K562 (cell line): ENCODE measurements around the gene ENDOU. TPM values are rescaled to one million over a fixed set of nuclear protein-coding genes. Genes with fewer than 3 reads are reported as not detected.

Experiments
- ATAC-seq: fragments of 200-7000 bp; cut with Tn5 transposase; 3 replicates; pipeline ENCODE4 v1.9.1; 2020; ENCODE audit warnings: moderate library complexity
- BruUV-seq: library from RNA; stranded (reverse); fragments of 400-500 nt; replicated peaks from 2 replicates; lab custom pipeline; 2021; lab: Mats Ljungman, UMichigan
- CTCF ChIA-PET: fragments of 300-600 bp; formaldehyde crosslinking; extraction: SDS; loops from one replicate; lab custom pipeline; 2021; ENCODE audit warnings: low intra/inter-chr PET ratio; lab: Yijun Ruan, JAX
- POLR2A ChIA-PET: fragments of 300-600, 350-650 bp; sonication (Branson Sonifier 250); formaldehyde crosslinking; extraction: SDS; loops from one replicate; lab custom pipeline; 2021; ENCODE audit warnings: antibody characterized with exemption, inconsistent platforms; lab: Yijun Ruan, JAX
- DNase-seq, 4 experiments: peaks; one replicate each; pipeline versions ENCODE4 v3.0.0 to v3.0.0-alpha.2; 2011 to 2018; ENCODE audit warnings: low spot score in 3 of 4, mixed read lengths in 3 of 4; ENCODE audit errors: extremely low read depth in 1 of 4
- FAIRE-seq: peaks from 2 replicates; lab custom pipeline; 2011; peaks lifted over from hg19 to GRCh38; lab: Jason Lieb, UNC
- H2AFZ ChIP-seq: 2 replicates; pipeline ENCODE4 v1.6.0; 2011; ENCODE audit warnings: low read depth, low read length, control low read depth, inconsistent platforms
- H3K27ac ChIP-seq: fragments of 200-600 bp; 3 replicates; pipeline ENCODE4 v1.8.0; 2011; ENCODE audit warnings: low read depth, mild to moderate bottlenecking, control low read depth, inconsistent platforms, low read length, moderate library complexity, mixed read lengths; ENCODE audit errors: extremely low read depth
- H3K27me3 ChIP-seq, 2 experiments: fragments of 300-600 bp in 1 of 2; 2 replicates in 1 of 2; 3 replicates in 1 of 2; pipeline versions ENCODE4 v1.6.0 to v1.8.0; 2011; ENCODE audit warnings: inconsistent platforms in 2 of 2, low read length in 2 of 2, mild to moderate bottlenecking in 1 of 2, mixed read lengths in 1 of 2, moderate library complexity in 1 of 2; ENCODE audit not compliant: control insufficient read depth in 2 of 2, insufficient read depth in 2 of 2
- H3K36me3 ChIP-seq: fragments of 300-600 bp; 3 replicates; pipeline ENCODE4 v1.8.0; 2011; ENCODE audit warnings: mild to moderate bottlenecking, low read length, inconsistent platforms; ENCODE audit not compliant: control insufficient read depth, insufficient read depth
- H3K4me1 ChIP-seq, 2 experiments: fragments of 200-600 bp in 1 of 2; replicated peaks in 1 of 2; 2 replicates in 1 of 2; 3 replicates in 1 of 2; pipeline versions ENCODE4 v1.5.1 to v1.8.0; 2011; ENCODE audit warnings: inconsistent platforms in 2 of 2, low read length in 2 of 2, mild to moderate bottlenecking in 1 of 2, mixed read lengths in 1 of 2, moderate library complexity in 1 of 2; ENCODE audit not compliant: control insufficient read depth in 2 of 2, insufficient read depth in 2 of 2
- H3K4me2 ChIP-seq: 2 replicates; pipeline ENCODE4 v1.6.1; 2011; ENCODE audit warnings: low read length, control low read depth, inconsistent platforms, mixed read lengths; ENCODE audit not compliant: insufficient read depth
- H3K4me3 ChIP-seq: fragments of 200-600 bp; sonication (generic), shearing (Covaris generic); 2 replicates; pipeline ENCODE4 v1.5.1; 2016; ENCODE audit warnings: control low read depth, inconsistent platforms
- H3K79me2 ChIP-seq: fragments of 200-600 bp; 3 replicates; pipeline ENCODE4 v1.8.0; 2011; ENCODE audit warnings: low read length, inconsistent platforms; ENCODE audit not compliant: control insufficient read depth, insufficient read depth
- H3K9ac ChIP-seq, 2 experiments: 2 replicates each; pipeline versions ENCODE4 v1.6.0 to v1.6.1; 2011; ENCODE audit warnings: low read depth in 2 of 2, low read length in 2 of 2, control low read depth in 1 of 2, inconsistent platforms in 1 of 2, mild to moderate bottlenecking in 1 of 2, mixed read lengths in 1 of 2; ENCODE audit not compliant: insufficient read depth in 1 of 2
- H3K9me1 ChIP-seq: one replicate; pipeline ENCODE4 v1.6.0; 2011; ENCODE audit warnings: inconsistent platforms, mild to moderate bottlenecking, low read length, moderate library complexity; ENCODE audit not compliant: control insufficient read depth, insufficient read depth
- H3K9me3 ChIP-seq: replicated peaks from 2 replicates; pipeline ENCODE4 v1.5.1; 2011; ENCODE audit warnings: low read depth, low read length, inconsistent platforms; ENCODE audit not compliant: control insufficient read depth, insufficient read depth
- H4K20me1 ChIP-seq: replicated peaks from 2 replicates; pipeline ENCODE4 v1.6.1; 2011; ENCODE audit warnings: low read length, inconsistent platforms, mixed read lengths; ENCODE audit not compliant: control insufficient read depth, insufficient read depth
- ZNF717 ChIP-seq: fragments of 250-450 bp; sonication (Bioruptor Pico); IDR thresholded peaks from 2 replicates; pipeline ENCODE4 v1.5.0; 2021
- WGBS: fragments of 100-300 bp; shearing (Covaris generic); methylation state at CpG from one replicate; pipeline ENCODE4 v1.1.6; 2016; ENCODE audit warnings: low coverage, mixed read lengths; ENCODE audit not compliant: insufficient coverage; ENCODE audit errors: missing lambda C conversion rate; 5-methylcytosine and 5-hydroxymethylcytosine counted together
- in situ Hi-C: fragments of 300-500 bp; cut with MboI; formaldehyde crosslinking; loops from 4 replicates; pipeline ENCODE4 v1.15.0; 2018; ENCODE audit warnings: inconsistent platforms, mixed read lengths
- intact Hi-C: fragments of 100-400 bp; cut with micrococcal nuclease; formaldehyde crosslinking; loops from 2 replicates; pipeline ENCODE4 v1.14.2; 2022
- polyA plus RNA-seq, 8 experiments: library from polyadenylated mRNA; depleted of rRNA in 4 of 8; stranded (reverse) in 5 of 8; unstranded in 3 of 8; fragments of >200 nt; fragmentation: Nextera tagmentation in 2 of 8; fragmentation: Illumina TruSeq in 1 of 8; extraction: Ambion mirVana in 2 of 8; extraction: Trizol in 1 of 8; gene quantifications; 2 replicates each; pipeline versions ENCODE4 v1.2.1 to v1.2.3, GENCODE V29; 2011 to 2014; ENCODE audit warnings: inconsistent platforms in 1 of 8, missing spikeins in 1 of 8
- total RNA-seq, 7 experiments: library from RNA; depleted of rRNA in 6 of 7; stranded (reverse); fragments of >200 nt in 6 of 7; fragmentation: Illumina TruSeq in 2 of 7; extraction: Trizol in 2 of 7; gene quantifications; 2 replicates each; pipeline versions ENCODE4 v1.2.1 to v1.2.3, GENCODE V29; 2011 to 2021; ENCODE audit warnings: low replicate concordance in 1 of 7
- TF ChIP-seq, protein P1 (sequence below): IDR thresholded peaks from 2 replicates; pipeline ENCODE4 v1.6.1; 2016; ENCODE audit warnings: missing genetic modification characterization, missing compliant biosample characterization
- TF ChIP-seq, protein P2 (sequence below): sonication (generic); IDR thresholded peaks from 2 replicates; pipeline ENCODE4 v1.6.1; 2016

ENDOU gene
- total and polyA plus RNA-seq, 9 of the 15 experiments (the other 6 are each of a cell fraction or from before 2014, with no cell fraction given), result 0.03 TPM; not detected in 8

GRCh38 chr12:47698631-47699030 lies 26.7 kb downstream of the ENDOU start (continued):
- TF ChIP-seq ZNF717 (CRISPR knock-in tag), result no peak

DNA sequence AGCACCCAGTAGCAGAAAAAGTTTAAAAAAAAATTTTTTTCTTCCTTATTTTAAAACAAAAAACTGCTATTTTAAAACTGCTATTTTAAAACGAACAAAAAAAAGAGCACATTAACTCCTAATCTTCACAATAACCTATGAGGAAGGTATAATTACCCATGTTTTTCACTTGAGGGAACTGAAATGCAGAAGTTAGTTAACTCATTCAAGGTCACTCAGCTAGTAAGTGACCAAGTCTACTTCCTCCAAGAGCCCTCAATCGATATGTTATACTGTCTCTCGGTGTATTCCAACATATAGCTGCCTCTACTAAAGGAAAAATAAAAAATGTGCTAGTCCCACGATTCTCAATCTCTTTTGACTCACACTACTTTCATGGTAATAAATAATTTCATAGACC lies 27.2 kb downstream of the ENDOU start:
- BruUV-seq, result no TSS peak
- H3K4me1 ChIP-seq, result no peaks in the 10 kb centered on the region
- in situ Hi-C loops, result no loop called here
- H3K79me2 ChIP-seq, result peaks cover 30% of the 10 kb centered on the region
- ChIA-PET CTCF (no interaction called here), POLR2A (interaction anchor here (0.6 to 1.0 kb wide), 4 partner anchors 9 to 46 kb away, joined by 3 read pairs; no protein-coding TSS in a partner anchor)
- DNase-seq, result no peak
- FAIRE-seq, result no peak
- no peak overlapping the region for H2AFZ ChIP-seq
- no peak overlapping the region for H3K4me3 ChIP-seq
- WGBS, result 86% methylated on average over 4 of the region's 4 CpGs
- TF ChIP-seq, protein P1, sequence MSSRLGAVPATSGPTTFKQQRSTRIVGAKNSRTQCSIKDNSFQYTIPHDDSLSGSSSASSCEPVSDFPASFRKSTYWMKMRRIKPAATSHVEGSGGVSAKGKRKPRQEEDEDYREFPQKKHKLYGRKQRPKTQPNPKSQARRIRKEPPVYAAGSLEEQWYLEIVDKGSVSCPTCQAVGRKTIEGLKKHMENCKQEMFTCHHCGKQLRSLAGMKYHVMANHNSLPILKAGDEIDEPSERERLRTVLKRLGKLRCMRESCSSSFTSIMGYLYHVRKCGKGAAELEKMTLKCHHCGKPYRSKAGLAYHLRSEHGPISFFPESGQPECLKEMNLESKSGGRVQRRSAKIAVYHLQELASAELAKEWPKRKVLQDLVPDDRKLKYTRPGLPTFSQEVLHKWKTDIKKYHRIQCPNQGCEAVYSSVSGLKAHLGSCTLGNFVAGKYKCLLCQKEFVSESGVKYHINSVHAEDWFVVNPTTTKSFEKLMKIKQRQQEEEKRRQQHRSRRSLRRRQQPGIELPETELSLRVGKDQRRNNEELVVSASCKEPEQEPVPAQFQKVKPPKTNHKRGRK (tag), result no peak
- TF ChIP-seq, protein P2, sequence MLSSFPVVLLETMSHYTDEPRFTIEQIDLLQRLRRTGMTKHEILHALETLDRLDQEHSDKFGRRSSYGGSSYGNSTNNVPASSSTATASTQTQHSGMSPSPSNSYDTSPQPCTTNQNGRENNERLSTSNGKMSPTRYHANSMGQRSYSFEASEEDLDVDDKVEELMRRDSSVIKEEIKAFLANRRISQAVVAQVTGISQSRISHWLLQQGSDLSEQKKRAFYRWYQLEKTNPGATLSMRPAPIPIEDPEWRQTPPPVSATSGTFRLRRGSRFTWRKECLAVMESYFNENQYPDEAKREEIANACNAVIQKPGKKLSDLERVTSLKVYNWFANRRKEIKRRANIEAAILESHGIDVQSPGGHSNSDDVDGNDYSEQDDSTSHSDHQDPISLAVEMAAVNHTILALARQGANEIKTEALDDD, result peak; percentile 78
- H3K9ac ChIP-seq, result no peak overlapping the region
- no peak overlapping the region for H3K4me2 ChIP-seq
- no peaks in the 10 kb centered on the region for H3K9me3 ChIP-seq
- peaks cover 85% of the 10 kb centered on the region for H3K36me3 ChIP-seq
- H3K27me3 ChIP-seq, result no peaks in the 10 kb centered on the region
- H3K27ac ChIP-seq, result no peak overlapping the region
- H4K20me1 ChIP-seq, result no peaks in the 10 kb centered on the region
- H3K9me1 ChIP-seq, result no peaks in the 10 kb centered on the region
- intact Hi-C loops, result no loop called here
- ATAC-seq, result no peak
